OCI-LY1 (cell line): ENCODE results near the gene LRRC25.

Experiments
- CTCF ChIP-seq: fragments of 200-600 bp; sonication (generic), shearing (Covaris generic); IDR thresholded peaks from 2 replicates; pipeline ENCODE4 v1.5.1; 2017; ENCODE audit warnings: mild to moderate bottlenecking, antibody characterized with exemption, low read length, moderate library complexity, mixed read lengths
- EZH2 ChIP-seq: fragments of 200-600 bp; sonication (generic), shearing (Covaris generic); IDR thresholded peaks from 2 replicates; pipeline ENCODE4 v1.8.0; 2017; ENCODE audit warnings: borderline replicate concordance, mixed run types, mild to moderate bottlenecking, antibody characterized with exemption, low read length, moderate library complexity, mixed read lengths

GRCh38 chr19:18363787-18364186 lies 33.6 kb downstream of the LRRC25 start:
- TF ChIP-seq CTCF (no peak), EZH2 (no peak)
